Erythroblast (primary cell): Measurements from ENCODE around the gene ATP13A4.

Experiments
- GATA1 ChIP-seq: IDR thresholded peaks from 2 replicates; pipeline ENCODE4 v1.6.1; 2011; ENCODE audit warnings: low read depth, mild to moderate bottlenecking, control low read depth, low read length, moderate library complexity
- POLR2A ChIP-seq: IDR thresholded peaks from 2 replicates; pipeline ENCODE4 v1.6.1; 2011; ENCODE audit warnings: mild to moderate bottlenecking, low read length

DNA sequence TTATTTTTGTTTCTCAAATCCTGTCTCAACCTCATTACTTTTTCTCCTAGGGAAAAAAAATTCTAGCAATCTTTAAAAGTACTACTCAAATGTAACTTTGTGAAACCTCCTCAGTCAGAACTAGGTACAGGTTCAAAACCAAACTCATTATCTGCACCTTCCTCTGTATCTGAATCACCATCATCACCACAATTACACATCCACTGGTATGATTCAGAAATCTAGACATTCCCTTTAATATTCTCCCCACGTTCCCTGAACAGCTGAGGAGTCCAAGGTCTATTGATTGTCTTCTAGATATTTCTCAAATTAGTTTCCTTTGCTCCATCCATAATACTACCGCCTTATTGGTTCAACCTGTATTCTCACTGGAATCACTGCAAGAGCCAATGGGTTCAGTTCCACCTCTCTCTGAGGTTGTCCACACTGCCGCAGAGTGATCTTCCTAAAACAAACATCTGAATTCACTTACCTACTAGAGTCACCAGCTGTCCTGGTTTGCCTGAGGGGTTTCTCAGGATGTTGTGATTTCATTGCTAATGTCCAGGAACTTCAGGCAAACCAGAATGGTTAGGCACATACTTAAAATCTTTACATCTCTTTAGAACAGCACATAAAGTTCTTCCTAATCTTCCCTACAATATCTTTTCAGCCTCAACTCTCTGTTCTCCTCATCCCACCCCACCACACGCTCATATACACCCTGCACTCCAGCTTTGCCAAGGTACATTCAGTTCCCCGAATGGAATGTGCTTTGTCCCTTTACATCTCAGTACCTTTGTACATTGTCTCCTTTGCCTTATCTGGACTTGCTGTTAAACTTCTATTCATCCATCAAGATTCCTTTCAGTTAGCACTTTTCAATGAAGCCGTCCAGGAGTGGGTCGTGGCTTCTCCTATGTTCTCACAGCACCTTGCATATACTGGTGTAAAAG is 24.2 kb downstream of the ATP13A4 start:
- TF ChIP-seq POLR2A, result no peak
- TF ChIP-seq GATA1, result no peak
